DMS114 treated with DMSO at 0.1 percent for 48 hours (cell line): Measurements from ENCODE around the gene AFF2.

Source experiments
- DNase-seq: peaks from one replicate; lab custom pipeline; 2025; ENCODE audit not compliant: unreplicated experiment; lab: John Stamatoyannopoulos, UW

AFF2 gene

GRCh38 chrX:148500423-148501385, at the start of gene AFF2:
Gene AFF2 (plus strand): TSS chrX:148500617. CDS start chrX:148501098, 481 bp downstream.
- no peak for DNase-seq

DNA sequence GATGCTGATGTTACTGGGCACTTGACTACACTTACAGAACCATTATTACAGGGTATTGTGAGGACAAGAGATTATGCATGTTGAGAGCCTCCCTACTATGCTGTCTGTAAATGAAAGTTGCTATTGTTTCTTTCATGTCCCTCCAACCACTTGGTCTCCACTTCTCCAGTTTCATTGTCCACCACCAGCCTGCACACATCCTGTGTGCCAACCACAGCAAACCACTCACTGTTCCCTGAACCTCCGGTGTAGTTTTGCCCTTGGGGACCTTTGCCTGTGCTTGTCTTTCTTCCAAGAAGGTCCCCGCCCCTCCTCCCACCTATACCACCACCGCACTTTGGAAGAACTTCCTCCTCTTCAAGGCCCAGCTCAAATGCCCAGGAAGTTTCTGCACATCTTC, 43.1 kb upstream of the AFF2 start:
- DNase-seq: no peak

DNA sequence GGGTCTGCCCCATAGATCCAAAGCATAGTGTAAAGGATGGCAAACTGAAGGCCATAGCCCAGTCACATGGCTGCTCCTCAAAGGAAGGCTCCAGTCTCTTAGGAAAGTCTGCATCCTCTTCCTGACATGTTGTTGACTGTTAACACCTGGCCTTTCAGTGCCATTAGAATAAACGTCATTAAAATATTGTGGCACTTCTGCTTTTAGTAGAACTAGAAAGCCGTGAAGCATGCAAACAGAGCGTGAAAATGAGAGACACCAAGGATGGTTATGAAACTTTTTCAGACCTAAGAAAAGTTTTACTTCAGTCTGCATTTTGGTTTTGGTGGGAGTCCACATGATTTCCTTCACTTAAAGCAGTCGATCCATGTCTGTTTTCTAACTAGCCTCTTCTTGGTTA, 41.1 kb upstream of the AFF2 start:
- no peak for DNase-seq

DNA sequence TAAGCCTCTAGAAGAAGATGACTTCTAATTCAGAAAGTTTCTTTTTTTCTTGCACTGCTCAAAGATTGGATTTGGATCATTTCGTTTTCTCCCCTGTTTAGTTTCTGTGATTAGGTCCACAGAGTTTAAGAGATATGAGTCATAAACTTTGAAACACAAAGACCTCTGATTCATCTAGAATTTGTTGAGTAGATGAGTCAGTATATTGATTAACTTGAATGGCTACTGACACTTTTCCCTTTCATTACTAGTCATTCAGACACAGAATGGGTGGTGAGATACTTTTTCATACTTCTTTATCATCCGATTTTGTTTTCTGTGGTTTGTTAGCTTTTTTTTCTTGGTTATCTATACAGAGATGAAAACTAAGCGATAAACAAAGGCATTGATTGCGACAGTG, 34.1 kb upstream of the AFF2 start:
- DNase-seq: no peak

DNA sequence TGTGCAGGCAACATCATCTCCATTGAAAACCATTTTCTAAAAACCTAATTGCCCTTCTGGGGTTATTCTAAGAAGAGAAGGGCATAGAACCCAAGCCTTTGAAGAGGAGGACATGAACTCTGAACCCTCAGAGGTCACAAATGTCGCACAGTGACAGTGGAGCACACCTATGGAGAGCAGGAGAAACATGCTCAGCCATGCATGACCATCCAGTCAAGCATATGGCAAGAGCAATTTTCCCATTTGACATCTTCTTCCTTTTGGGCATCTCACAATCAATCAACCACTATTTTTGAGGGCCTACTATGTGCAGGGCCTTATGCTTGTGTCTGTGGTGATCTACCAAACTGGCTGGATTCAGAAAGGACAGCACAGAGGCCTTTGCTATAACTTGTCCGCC, 30.1 kb upstream of the AFF2 start:
- DNase-seq: no peak

GRCh38 chrX:148474030-148474429, 26.4 kb upstream of the AFF2 start:
- no peak for DNase-seq

GRCh38 chrX:148492057-148492456, 8.4 kb upstream of the AFF2 start:
- DNase-seq: no peak

GRCh38 chrX:148495176-148495575, 5.2 kb upstream of the AFF2 start:
- DNase-seq: no peak

GRCh38 chrX:148498067-148498466, 2.4 kb upstream of the AFF2 start:
- no peak for DNase-seq

- DNase-seq: no peak
These were observed 587 bp upstream of the AFF2 start for GRCh38 chrX:148499638-148500422.

- DNase-seq: no peak
These were observed 1.1 kb downstream of the AFF2 start for GRCh38 chrX:148501386-148502066.

GRCh38 chrX:148504506-148504905, 4.1 kb downstream of the AFF2 start:
- DNase-seq: no peak

GRCh38 chrX:148507418-148507817, 7.0 kb downstream of the AFF2 start:
- no peak for DNase-seq

DNA sequence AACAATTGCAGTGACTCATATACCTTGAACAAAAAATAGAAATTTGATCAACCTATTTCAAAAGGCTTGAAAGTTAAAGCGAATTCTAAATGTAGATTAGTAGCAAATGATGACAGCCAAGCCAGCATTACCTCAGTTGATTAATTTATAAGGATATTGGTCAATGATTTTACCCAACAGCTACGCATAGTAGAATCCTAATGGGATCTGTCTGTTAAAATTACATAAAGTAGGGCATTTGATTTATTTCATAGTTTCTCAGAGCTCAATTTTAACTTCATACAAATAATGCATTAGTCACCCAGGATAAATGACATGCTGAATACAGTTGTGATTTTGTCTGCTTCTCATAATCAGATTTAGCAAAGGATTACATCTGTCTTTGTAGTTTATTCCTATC, 12.0 kb downstream of the AFF2 start:
- no peak for DNase-seq

- no peak for DNase-seq
These were observed 13.2 kb downstream of the AFF2 start for GRCh38 chrX:148513661-148514060.

- no peak for DNase-seq
These were observed 16.8 kb downstream of the AFF2 start for GRCh38 chrX:148517176-148517575.

DNA sequence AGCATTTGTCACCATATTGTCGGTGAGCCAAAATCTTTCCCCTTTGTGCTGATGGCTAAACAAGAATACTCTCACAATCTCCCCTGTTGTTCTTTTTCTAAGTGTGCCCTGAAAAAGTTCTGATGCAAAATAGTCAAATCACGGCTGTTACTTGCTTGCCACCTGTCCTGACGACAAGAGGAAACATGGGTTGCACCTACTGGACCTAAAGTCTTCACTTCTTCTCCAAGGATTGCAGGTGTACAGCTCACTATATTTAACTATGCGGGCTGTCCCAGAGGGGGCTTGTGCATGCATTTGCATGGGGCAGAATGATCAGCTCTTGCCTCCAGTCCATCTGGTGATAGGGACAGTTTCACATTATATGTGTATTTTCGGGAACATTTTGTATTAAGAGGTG, 21.6 kb downstream of the AFF2 start:
- no peak for DNase-seq

GRCh38 chrX:148523303-148524080, 23.1 kb downstream of the AFF2 start:
- no peak for DNase-seq

GRCh38 chrX:148530464-148531077, 30.2 kb downstream of the AFF2 start:
- no peak for DNase-seq

DNA sequence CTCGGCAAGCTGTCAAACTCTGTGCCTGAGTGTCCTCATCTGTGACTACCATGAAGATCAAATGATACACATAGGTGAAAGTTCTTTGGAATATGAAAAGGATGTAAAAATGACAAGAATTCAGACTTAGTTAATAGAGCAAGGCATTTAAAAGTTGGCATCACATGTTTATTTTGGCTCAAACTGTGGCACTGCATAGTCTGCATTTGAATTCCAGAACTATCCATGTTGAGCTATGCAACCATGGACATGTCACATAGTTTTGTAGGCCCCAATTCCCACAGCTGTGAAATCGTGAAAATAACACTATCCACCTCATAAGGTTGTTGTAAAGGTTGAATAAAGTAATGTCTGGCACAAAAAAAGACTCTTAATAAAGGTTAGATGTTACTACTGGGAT, 33.9 kb downstream of the AFF2 start:
- no peak for DNase-seq
